BJ (cell line): ENCODE data around the gene SPINK14. TPM values are rescaled to one million over a fixed set of nuclear protein-coding genes. Genes with fewer than 3 reads are reported as not detected.

ENCODE experiments used
- CTCF ChIA-PET: fragments of 350-600 bp; formaldehyde crosslinking; extraction: SDS; loops from one replicate; lab custom pipeline; 2021; ENCODE audit warnings: antibody characterized with exemption, inconsistent platforms; lab: Yijun Ruan, JAX
- POLR2A ChIA-PET: fragments of 300-600 bp; sonication (Branson Sonifier 250); formaldehyde crosslinking; extraction: SDS; loops from one replicate; lab custom pipeline; 2021; ENCODE audit warnings: antibody characterized with exemption; lab: Charles Lee
- DNase-seq: peaks from one replicate; pipeline ENCODE4 v3.0.0-alpha.2; 2011; ENCODE audit warnings: low read depth
- H3K27me3 ChIP-seq: 2 replicates; pipeline ENCODE4 v1.6.0; 2011; ENCODE audit warnings: low read length; ENCODE audit not compliant: control insufficient read depth, insufficient read depth
- H3K36me3 ChIP-seq: 2 replicates; pipeline ENCODE4 v1.5.1; 2011; ENCODE audit warnings: low read length; ENCODE audit not compliant: control insufficient read depth, insufficient read depth
- H3K4me3 ChIP-seq: 2 replicates; pipeline ENCODE4 v1.5.1; 2011; ENCODE audit warnings: low read depth, mild to moderate bottlenecking, control low read depth, low read length
- polyA plus RNA-seq: library from polyadenylated mRNA; depleted of rRNA; stranded (reverse); fragments of >200 nt; gene quantifications from 2 replicates; pipeline ENCODE4 v1.2.3, GENCODE V29; 2011; rRNA removed
- small RNA-seq: library from RNA; depleted of rRNA; stranded (forward); fragments of <200 nt; gene quantifications from one replicate; pipeline ENCODE3, GENCODE V24; 2012; ENCODE audit warnings: low replicate concordance, low read depth; ENCODE audit not compliant: insufficient read length
- TF ChIP-seq, protein P1 (sequence below): IDR thresholded peaks from 2 replicates; pipeline ENCODE4 v1.5.1; 2011; ENCODE audit warnings: low read depth, mild to moderate bottlenecking, control low read depth, inconsistent platforms, low read length, moderate library complexity; ENCODE audit not compliant: insufficient read depth

Gene SPINK14
- polyA plus RNA-seq, 1 experiment, result not detected

DNA sequence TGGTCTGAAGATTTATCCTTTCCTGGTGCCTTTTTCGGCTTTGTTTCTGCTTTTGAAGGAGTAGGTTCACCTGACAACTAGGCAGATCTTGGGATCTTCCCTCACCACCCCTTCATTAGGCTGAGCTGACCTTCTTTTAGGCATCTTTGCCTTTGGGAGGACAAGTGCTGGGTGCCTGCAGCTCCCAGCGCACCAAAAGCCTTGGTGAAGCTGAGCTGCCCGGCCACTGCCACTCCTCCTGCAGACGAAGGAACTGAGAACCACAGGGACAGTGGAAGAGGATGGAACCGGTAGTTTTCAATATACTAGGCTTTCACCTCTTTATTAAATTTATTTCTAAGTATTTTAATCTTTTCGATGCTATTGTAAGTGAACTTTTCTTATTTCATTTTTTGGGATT, 53.2 kb downstream of the SPINK14 start:
- Histone ChIP-seq H3K4me3 (no peak overlapping the region), H3K27me3 (no peaks in the 10 kb centered on the region), H3K36me3 (no peaks in the 10 kb centered on the region)
- ChIA-PET POLR2A (no interaction called here), CTCF (no interaction called here)
- TF ChIP-seq, protein P1, sequence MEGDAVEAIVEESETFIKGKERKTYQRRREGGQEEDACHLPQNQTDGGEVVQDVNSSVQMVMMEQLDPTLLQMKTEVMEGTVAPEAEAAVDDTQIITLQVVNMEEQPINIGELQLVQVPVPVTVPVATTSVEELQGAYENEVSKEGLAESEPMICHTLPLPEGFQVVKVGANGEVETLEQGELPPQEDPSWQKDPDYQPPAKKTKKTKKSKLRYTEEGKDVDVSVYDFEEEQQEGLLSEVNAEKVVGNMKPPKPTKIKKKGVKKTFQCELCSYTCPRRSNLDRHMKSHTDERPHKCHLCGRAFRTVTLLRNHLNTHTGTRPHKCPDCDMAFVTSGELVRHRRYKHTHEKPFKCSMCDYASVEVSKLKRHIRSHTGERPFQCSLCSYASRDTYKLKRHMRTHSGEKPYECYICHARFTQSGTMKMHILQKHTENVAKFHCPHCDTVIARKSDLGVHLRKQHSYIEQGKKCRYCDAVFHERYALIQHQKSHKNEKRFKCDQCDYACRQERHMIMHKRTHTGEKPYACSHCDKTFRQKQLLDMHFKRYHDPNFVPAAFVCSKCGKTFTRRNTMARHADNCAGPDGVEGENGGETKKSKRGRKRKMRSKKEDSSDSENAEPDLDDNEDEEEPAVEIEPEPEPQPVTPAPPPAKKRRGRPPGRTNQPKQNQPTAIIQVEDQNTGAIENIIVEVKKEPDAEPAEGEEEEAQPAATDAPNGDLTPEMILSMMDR, result no peak
- no peak for DNase-seq

DNA sequence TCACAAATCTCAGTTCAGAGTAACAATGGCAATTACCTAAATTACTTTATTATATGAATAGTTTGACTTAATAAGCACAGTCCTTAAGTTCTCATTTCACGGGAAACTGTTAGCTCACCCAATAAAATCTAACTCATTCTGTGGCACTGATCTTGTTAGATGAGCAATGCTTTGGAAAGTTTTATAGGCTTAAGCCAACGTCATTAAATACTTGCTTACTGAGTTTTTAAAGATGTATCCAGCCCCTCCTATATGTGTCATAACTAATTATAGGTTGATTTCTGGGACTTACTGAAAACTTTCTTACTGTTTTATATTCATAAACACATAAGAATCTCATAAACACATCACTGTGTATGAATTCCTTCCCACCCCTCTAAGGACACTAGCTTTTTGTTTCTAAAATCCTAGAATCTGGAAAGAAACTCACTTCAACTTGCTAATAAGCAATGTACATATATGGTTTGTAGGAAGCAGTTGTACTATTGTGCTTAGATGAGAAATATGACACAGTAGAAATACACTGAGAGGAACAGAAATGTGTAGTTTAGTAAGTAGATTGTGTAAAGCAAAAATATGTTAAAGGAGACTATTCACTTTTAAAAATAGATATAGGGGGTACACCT, 55.9 kb downstream of the SPINK14 start:
- Histone ChIP-seq H3K4me3 (no peak overlapping the region), H3K27me3 (no peaks in the 10 kb centered on the region), H3K36me3 (no peaks in the 10 kb centered on the region)
- TF ChIP-seq, protein P1, result no peak
- ChIA-PET POLR2A (no interaction called here), CTCF (no interaction called here)
- DNase-seq, result peak; percentile 14

Small RNA genes lying within 50 kb of the gene (small RNA-seq; reads per million reads assigned to genes)
- gene HMGN1P16, result not detected

Other genes with a start within 250 kb of the SPINK14 start
- not detected in 2 replicates for gene SPINK5, start 104.6 kb upstream of the SPINK14 start, polyA plus RNA-seq
- gene SPINK6, start 34.5 kb downstream of the SPINK14 start, polyA plus RNA-seq, result not detected in 2 replicates
- not detected in 2 replicates for gene MARCOL, start 70.0 kb downstream of the SPINK14 start, polyA plus RNA-seq
- not detected in 2 replicates for gene SPINK13, start 100.2 kb downstream of the SPINK14 start, polyA plus RNA-seq
- not detected in 2 replicates for gene SPINK7, start 143.9 kb downstream of the SPINK14 start, polyA plus RNA-seq
- not detected in 2 replicates for gene SPINK9, start 167.0 kb downstream of the SPINK14 start, polyA plus RNA-seq
- 19.3 and 36.3 TPM in 2 replicates for gene FBXO38, start 215.4 kb downstream of the SPINK14 start, polyA plus RNA-seq